Lung (tissue), 12 donors: ENCODE data around the gene CIDEB. TPM values are rescaled to one million over a fixed set of nuclear protein-coding genes. Genes with fewer than 3 reads are reported as not detected.

ENCODE experiments used
- ATAC-seq: fragments of 200-7000 bp; cut with Tn5 transposase; one replicate; pipeline ENCODE4 v1.9.1; 2020; ENCODE audit warnings: moderate number of reproducible peaks; ENCODE audit not compliant: insufficient read depth, low FRiP score
- DNase-seq, 3 donors: peaks; one replicate each; pipeline ENCODE4 v3.0.0-alpha.2; 2013 to 2017
- H3K27ac ChIP-seq, 2 donors: one replicate each; pipeline ENCODE4 v1.5.1; 2013; ENCODE audit warnings: mild to moderate bottlenecking in 2 of 2, moderate library complexity in 2 of 2, control low read depth in 1 of 2, inconsistent platforms in 1 of 2, low read depth in 1 of 2, low read length in 1 of 2
- H3K27me3 ChIP-seq, 3 donors: one replicate each; pipeline ENCODE4 v1.5.1; 2013; ENCODE audit warnings: low read length in 2 of 3; ENCODE audit not compliant: control insufficient read depth in 3 of 3, insufficient read depth in 3 of 3
- H3K36me3 ChIP-seq, 4 donors: one replicate each; pipeline ENCODE4 v1.5.1; 2013; ENCODE audit warnings: low read length in 4 of 4, mild to moderate bottlenecking in 1 of 4, moderate library complexity in 1 of 4; ENCODE audit not compliant: control insufficient read depth in 4 of 4, insufficient read depth in 4 of 4
- H3K4me1 ChIP-seq, 5 donors: one replicate each; pipeline ENCODE4 v1.5.1; 2013; ENCODE audit warnings: low read length in 5 of 5, mild to moderate bottlenecking in 2 of 5, moderate library complexity in 1 of 5; ENCODE audit not compliant: control insufficient read depth in 5 of 5, insufficient read depth in 5 of 5
- H3K4me3 ChIP-seq: one replicate; pipeline ENCODE4 v1.5.1; 2013; ENCODE audit warnings: mild to moderate bottlenecking, control low read depth, moderate library complexity
- H3K9ac ChIP-seq, 2 donors: one replicate each; pipeline ENCODE4 v1.5.1; 2013; ENCODE audit warnings: low read length in 2 of 2, control low read depth in 1 of 2; ENCODE audit not compliant: insufficient read depth in 1 of 2
- H3K9me3 ChIP-seq, 4 donors: one replicate each; pipeline ENCODE4 v1.5.1; 2013; ENCODE audit warnings: low read length in 3 of 4, mild to moderate bottlenecking in 1 of 4, moderate library complexity in 1 of 4; ENCODE audit not compliant: control insufficient read depth in 4 of 4, insufficient read depth in 3 of 4
- WGBS, 2 donors: extraction: QIAGEN DNeasy Blood & Tissue Kit; methylation state at CpG; one replicate each; pipeline ENCODE4 v1.1.7; 2013; 5-methylcytosine and 5-hydroxymethylcytosine counted together
- polyA plus RNA-seq, 2 donors: library from polyadenylated mRNA; stranded (reverse); fragments of 200-250 nt; gene quantifications; one replicate each; pipeline ENCODE4 v1.2.1, GENCODE V29; 2013
- total RNA-seq, 2 donors: library from RNA; depleted of rRNA in 1 of 2; stranded (reverse); fragments of >200 nt in 1 of 2; gene quantifications; one replicate each; pipeline ENCODE4 v1.2.1, GENCODE V29; 2014 to 2021
- TF ChIP-seq, protein P1 (sequence below): IDR thresholded peaks from 2 replicates; pipeline ENCODE4 v1.5.1; 2012; ENCODE audit warnings: mild to moderate bottlenecking; ENCODE audit errors: control extremely low read depth, extremely low read depth
- donor health status: control.
- donor health status: control.
- donor health status: Bipolar disorder and iron deficiency.
- donor health status: healthy.
- donor health status: DM: yes; HTN: yes; CAD: no.

The CIDEB gene
- total and polyA plus RNA-seq, 4 donors: 8.3 to 19.7 (median 14.2) TPM

- Histone ChIP-seq H3K36me3 (no peaks in the 10 kb centered on the region), H3K9me3 (no peaks in the 10 kb centered on the region), H3K4me3 (no peak overlapping the region), H3K27me3 (peaks cover 0 to 36% (median 23%) of the 10 kb centered on the region in 3 donors), H3K4me1 (peaks cover 0 to 39% (median 7%) of the 10 kb centered on the region in 5 donors), H3K27ac (peak overlapping the region; percentile 3 to 70), H3K9ac (no peak overlapping the region)
- TF ChIP-seq, protein P1, sequence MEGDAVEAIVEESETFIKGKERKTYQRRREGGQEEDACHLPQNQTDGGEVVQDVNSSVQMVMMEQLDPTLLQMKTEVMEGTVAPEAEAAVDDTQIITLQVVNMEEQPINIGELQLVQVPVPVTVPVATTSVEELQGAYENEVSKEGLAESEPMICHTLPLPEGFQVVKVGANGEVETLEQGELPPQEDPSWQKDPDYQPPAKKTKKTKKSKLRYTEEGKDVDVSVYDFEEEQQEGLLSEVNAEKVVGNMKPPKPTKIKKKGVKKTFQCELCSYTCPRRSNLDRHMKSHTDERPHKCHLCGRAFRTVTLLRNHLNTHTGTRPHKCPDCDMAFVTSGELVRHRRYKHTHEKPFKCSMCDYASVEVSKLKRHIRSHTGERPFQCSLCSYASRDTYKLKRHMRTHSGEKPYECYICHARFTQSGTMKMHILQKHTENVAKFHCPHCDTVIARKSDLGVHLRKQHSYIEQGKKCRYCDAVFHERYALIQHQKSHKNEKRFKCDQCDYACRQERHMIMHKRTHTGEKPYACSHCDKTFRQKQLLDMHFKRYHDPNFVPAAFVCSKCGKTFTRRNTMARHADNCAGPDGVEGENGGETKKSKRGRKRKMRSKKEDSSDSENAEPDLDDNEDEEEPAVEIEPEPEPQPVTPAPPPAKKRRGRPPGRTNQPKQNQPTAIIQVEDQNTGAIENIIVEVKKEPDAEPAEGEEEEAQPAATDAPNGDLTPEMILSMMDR: no peak
- ATAC-seq: no peak
- no peak for DNase-seq
- WGBS, 2 donors: 55 to 64% methylated on average over 18 of the region's 18 CpGs
These were observed 8.8 kb upstream of the CIDEB start for GRCh38 chr14:24316597-24316950.

DNA sequence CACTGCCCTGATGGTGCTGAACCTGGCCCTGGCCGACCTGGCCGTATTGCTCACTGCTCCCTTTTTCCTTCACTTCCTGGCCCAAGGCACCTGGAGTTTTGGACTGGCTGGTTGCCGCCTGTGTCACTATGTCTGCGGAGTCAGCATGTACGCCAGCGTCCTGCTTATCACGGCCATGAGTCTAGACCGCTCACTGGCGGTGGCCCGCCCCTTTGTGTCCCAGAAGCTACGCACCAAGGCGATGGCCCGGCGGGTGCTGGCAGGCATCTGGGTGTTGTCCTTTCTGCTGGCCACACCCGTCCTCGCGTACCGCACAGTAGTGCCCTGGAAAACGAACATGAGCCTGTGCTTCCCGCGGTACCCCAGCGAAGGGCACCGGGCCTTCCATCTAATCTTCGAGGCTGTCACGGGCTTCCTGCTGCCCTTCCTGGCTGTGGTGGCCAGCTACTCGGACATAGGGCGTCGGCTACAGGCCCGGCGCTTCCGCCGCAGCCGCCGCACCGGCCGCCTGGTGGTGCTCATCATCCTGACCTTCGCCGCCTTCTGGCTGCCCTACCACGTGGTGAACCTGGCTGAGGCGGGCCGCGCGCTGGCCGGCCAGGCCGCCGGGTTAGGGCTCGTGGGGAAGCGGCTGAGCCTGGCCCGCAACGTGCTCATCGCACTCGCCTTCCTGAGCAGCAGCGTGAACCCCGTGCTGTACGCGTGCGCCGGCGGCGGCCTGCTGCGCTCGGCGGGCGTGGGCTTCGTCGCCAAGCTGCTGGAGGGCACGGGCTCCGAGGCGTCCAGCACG, 8.2 kb upstream of the CIDEB start:
- DNase-seq (peak in 2 of 3 donors; percentile 45 to 46), ATAC-seq (peak; percentile 16)
- Histone ChIP-seq H3K27ac (peak overlapping the region in 1 of 2 donors; percentile 70), H3K9me3 (no peaks in the 10 kb centered on the region), H3K36me3 (no peaks in the 10 kb centered on the region), H3K4me1 (peaks cover 0 to 41% (median 7%) of the 10 kb centered on the region in 5 donors), H3K4me3 (no peak overlapping the region), H3K27me3 (peaks cover 0 to 36% (median 23%) of the 10 kb centered on the region in 3 donors), H3K9ac (no peak overlapping the region)
- TF ChIP-seq, protein P1: no peak
- 47 to 72% methylated on average over 69 to 70 of the region's 70 CpGs for WGBS, 2 donors

DNA sequence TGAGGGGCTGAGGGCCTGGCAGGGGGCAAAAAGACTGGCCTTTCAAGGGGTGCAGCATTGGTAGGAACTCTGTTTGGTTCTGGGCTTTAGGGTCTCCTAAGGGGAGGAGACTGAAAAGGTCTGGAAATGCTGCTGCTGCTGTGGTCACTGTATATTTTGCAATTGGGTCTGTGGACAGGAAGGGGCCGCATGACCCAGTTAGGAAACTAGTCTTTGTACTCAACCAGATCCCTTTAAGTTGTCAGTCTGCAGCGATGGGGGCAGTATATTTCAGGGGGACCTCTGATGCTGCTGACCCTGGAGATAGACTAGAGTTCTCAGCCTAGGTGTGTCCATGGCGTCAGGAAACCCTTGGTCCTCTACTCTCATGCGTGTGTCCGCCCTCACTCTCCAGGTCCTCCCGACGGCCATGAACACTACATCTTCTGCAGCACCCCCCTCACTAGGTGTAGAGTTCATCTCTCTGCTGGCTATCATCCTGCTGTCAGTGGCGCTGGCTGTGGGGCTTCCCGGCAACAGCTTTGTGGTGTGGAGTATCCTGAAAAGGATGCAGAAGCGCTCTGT, 7.5 kb upstream of the CIDEB start:
- H3K4me1 ChIP-seq: peaks cover 2 to 45% (median 8%) of the 10 kb centered on the region in 5 donors
- TF ChIP-seq, protein P1: no peak
- no peak overlapping the region for H3K4me3 ChIP-seq
- no peak overlapping the region for H3K9ac ChIP-seq
- H3K27ac ChIP-seq: peak overlapping the region in 1 of 2 donors; percentile 70
- H3K36me3 ChIP-seq: no peaks in the 10 kb centered on the region
- H3K27me3 ChIP-seq: peaks cover 0 to 36% (median 23%) of the 10 kb centered on the region in 3 donors
- WGBS, 2 donors: 63 to 73% methylated on average over 10 of the region's 10 CpGs
- DNase-seq: no peak
- no peaks in the 10 kb centered on the region for H3K9me3 ChIP-seq
- ATAC-seq: no peak
